ENCODE data around the gene SH2D2A.

Gene SH2D2A

DNA sequence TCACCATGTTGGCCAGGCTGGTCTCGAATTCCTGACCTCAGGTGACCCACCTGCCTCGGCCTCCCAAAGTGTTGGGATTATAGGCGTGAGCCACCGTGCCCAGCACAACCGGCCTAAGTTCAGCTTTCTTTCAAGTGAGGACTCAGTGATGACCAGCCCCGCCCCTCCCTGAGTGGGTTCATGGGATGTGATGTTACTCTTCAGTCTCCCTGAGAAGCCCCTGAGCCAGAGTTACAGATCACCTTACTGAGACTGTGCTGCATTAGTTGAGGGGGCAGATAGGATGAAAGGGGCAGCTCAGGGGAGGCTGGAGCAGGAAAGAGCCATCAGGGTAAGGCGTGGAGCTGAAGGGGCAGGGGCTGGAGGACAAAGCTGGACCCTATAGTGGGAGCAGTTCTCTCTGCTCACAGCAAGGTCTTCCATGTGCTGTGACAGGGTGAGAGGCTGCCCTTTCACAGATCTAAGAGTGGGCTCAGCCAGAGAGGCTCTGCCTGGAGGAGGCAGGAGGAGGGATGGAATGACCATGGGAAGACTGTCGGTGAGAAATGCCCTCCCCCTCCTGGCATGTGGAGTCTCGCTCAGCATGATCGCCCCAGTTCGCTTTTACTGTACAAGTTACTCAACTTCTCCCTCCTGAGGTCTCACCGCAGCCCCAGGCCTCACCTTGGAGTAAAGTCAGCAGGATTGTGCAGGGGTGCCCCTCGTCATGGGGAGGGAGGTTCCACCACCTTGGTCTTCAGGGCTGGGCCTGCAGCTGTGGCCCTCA lies 13.4 kb downstream of the SH2D2A start:
- TF ChIP-seq, protein P1, sequence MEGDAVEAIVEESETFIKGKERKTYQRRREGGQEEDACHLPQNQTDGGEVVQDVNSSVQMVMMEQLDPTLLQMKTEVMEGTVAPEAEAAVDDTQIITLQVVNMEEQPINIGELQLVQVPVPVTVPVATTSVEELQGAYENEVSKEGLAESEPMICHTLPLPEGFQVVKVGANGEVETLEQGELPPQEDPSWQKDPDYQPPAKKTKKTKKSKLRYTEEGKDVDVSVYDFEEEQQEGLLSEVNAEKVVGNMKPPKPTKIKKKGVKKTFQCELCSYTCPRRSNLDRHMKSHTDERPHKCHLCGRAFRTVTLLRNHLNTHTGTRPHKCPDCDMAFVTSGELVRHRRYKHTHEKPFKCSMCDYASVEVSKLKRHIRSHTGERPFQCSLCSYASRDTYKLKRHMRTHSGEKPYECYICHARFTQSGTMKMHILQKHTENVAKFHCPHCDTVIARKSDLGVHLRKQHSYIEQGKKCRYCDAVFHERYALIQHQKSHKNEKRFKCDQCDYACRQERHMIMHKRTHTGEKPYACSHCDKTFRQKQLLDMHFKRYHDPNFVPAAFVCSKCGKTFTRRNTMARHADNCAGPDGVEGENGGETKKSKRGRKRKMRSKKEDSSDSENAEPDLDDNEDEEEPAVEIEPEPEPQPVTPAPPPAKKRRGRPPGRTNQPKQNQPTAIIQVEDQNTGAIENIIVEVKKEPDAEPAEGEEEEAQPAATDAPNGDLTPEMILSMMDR (IDR thresholded peaks at IDR 0.05): no peak
- no peak for TF ChIP-seq ZFX (IDR thresholded peaks at IDR 0.05; ENCODE audit: borderline replicate concordance)
- no peak overlapping the region for H3K27ac ChIP-seq

- no peak overlapping the region for H3K27ac ChIP-seq
- TF ChIP-seq ZFX (IDR thresholded peaks at IDR 0.05; ENCODE audit: borderline replicate concordance): no peak
- TF ChIP-seq, protein P1 (IDR thresholded peaks at IDR 0.05): no peak
Measured at GRCh38 chr1:156802421-156802935, 14.2 kb downstream of the SH2D2A start.

GRCh38 chr1:156801409-156802121 lies 15.1 kb downstream of the SH2D2A start:
- H3K27ac ChIP-seq: no peak overlapping the region
- TF ChIP-seq, protein P1 (IDR thresholded peaks at IDR 0.05): peak; percentile 6; the same call in 1 of the 2 replicates
- no peak for TF ChIP-seq ZFX (IDR thresholded peaks at IDR 0.05; ENCODE audit: borderline replicate concordance)

DNA sequence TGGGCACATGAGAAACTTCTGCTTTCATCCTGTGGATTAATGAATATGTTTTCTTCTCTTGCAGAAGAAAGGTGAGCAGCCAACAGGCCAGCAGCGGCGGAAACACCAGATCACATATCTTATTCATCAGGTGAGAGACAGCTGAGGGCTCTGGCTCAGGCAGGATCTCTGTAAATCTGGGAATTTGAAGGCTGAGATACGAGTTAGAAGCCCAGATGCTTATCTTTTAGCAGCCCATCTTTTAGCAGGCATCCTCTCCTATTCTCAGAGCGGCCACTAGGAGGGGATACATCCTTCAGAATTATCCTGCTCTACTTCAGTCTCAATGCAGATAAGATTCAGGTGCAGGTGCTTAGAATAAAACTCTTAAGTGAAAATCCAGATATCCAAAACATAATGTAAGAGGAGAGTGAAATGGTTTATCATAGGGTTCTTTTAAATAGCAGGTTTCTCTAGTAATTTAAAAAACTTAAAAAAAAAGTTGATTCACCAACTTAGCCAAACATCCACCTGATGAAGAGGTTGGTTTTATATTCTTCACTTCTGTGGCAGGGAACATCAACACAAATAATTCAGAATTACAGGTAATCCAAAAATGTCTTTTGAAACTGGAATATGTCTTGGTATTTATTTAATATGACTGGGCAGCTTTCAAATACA lies 19.3 kb downstream of the SH2D2A start:
- no peak overlapping the region for H3K27ac ChIP-seq
- TF ChIP-seq, protein P1 (IDR thresholded peaks at IDR 0.05): peak; percentile 94
- no peak for TF ChIP-seq ZFX (IDR thresholded peaks at IDR 0.05; ENCODE audit: borderline replicate concordance)

DNA sequence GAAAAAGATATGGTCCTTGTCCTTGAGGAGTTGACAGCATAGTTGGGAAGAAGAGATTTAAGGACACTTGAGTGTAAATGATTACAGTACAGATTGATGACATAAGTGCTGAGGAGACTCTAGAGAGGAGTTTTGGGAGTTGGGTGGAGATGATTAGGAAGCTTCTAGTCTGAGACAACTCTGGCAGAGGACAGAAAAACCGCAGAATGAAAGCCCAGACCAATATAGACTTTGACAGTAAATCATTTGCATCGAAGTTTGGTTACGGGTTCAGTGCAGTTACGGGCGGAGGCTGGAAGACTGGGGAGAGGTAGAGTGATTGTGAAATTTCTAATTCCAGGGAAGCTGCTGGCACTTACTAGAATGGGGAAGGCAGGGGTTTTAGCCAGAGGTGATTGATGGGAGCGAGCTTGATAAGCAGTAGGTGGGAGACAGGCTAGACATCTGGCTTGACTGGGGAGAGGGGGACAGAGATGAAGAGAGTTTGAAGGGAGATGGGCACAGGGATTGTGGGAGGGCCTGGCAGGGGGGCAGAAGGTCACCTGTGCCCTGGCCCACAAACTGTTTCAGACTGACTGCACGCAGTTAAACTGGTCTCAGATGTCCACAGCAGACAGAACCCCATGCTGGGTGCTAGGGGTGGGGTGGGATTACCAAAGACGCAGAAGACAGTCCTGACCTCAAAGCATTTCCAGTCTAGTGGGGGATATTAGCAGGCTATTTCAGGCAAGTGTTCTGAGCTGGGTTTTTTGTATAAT lies 20.1 kb downstream of the SH2D2A start:
- TF ChIP-seq, protein P1 (IDR thresholded peaks at IDR 0.05): no peak
- TF ChIP-seq ZFX (IDR thresholded peaks at IDR 0.05; ENCODE audit: borderline replicate concordance): no peak
- H3K27ac ChIP-seq: no peak overlapping the region

- H3K27ac ChIP-seq: no peak overlapping the region
- TF ChIP-seq ZFX (IDR thresholded peaks at IDR 0.05; ENCODE audit: borderline replicate concordance): no peak
- TF ChIP-seq, protein P1 (IDR thresholded peaks at IDR 0.05): no peak
Measured at GRCh38 chr1:156795787-156796186, 20.9 kb downstream of the SH2D2A start.
